Measurements from ENCODE around the gene INAFM2.
A peak's percentile ranks its signal among the peaks of the same experiment; 100 is the strongest.

INAFM2 gene

GRCh38 chr15:40344217-40344616 lies 20.7 kb downstream of the INAFM2 start:
- H3K4me1 ChIP-seq (ENCODE audit: control insufficient read depth in 1 of 2, insufficient read depth in 1 of 2, low read depth in 1 of 2, low read length in 1 of 2), result peaks cover 0 to 16% of the 10 kb centered on the region in 2 experiments
- no peak for TF ChIP-seq CTCF (IDR thresholded peaks at IDR 0.05)
- H3K27me3 ChIP-seq, result no peaks in the 10 kb centered on the region
- H3K36me3 ChIP-seq, result no peaks in the 10 kb centered on the region
- H3K4me3 ChIP-seq (ENCODE audit: low read depth in 1 of 2, low read length in 1 of 2), result no peak overlapping the region
- no peaks in the 10 kb centered on the region for H3K9me3 ChIP-seq
- no peak overlapping the region for H3K27ac ChIP-seq

- Histone ChIP-seq H3K27ac (no peak overlapping the region), H3K27me3 (no peaks in the 10 kb centered on the region), H3K4me3 (ENCODE audit: low read depth in 1 of 2, low read length in 1 of 2) (no peak overlapping the region), H3K36me3 (no peaks in the 10 kb centered on the region), H3K4me1 (ENCODE audit: control insufficient read depth in 1 of 2, insufficient read depth in 1 of 2, low read depth in 1 of 2, low read length in 1 of 2) (peaks cover 0 to 16% of the 10 kb centered on the region in 2 experiments), H3K9me3 (no peaks in the 10 kb centered on the region)
- TF ChIP-seq CTCF (IDR thresholded peaks at IDR 0.05), result peak; percentile 85
Observed at GRCh38 chr15:40344631-40345120, 21.2 kb downstream of the INAFM2 start.

- no peak for TF ChIP-seq CTCF (IDR thresholded peaks at IDR 0.05)
- Histone ChIP-seq H3K9me3 (no peaks in the 10 kb centered on the region), H3K4me3 (ENCODE audit: low read depth in 1 of 2, low read length in 1 of 2) (no peak overlapping the region), H3K27ac (no peak overlapping the region), H3K27me3 (no peaks in the 10 kb centered on the region), H3K4me1 (ENCODE audit: control insufficient read depth in 1 of 2, insufficient read depth in 1 of 2, low read depth in 1 of 2, low read length in 1 of 2) (peaks cover 0 to 13% of the 10 kb centered on the region in 2 experiments), H3K36me3 (no peaks in the 10 kb centered on the region)
Observed at GRCh38 chr15:40345225-40345866, 21.9 kb downstream of the INAFM2 start.

- Histone ChIP-seq H3K27me3 (no peaks in the 10 kb centered on the region), H3K4me3 (ENCODE audit: low read depth in 1 of 2, low read length in 1 of 2) (no peak overlapping the region), H3K36me3 (no peaks in the 10 kb centered on the region), H3K4me1 (ENCODE audit: control insufficient read depth in 1 of 2, insufficient read depth in 1 of 2, low read depth in 1 of 2, low read length in 1 of 2) (peaks cover 0 to 7% of the 10 kb centered on the region in 2 experiments), H3K9me3 (no peaks in the 10 kb centered on the region), H3K27ac (no peak overlapping the region)
- no peak for TF ChIP-seq CTCF (IDR thresholded peaks at IDR 0.05)
Observed at GRCh38 chr15:40345867-40346578, 22.5 kb downstream of the INAFM2 start.

GRCh38 chr15:40346579-40347558 lies 23.4 kb downstream of the INAFM2 start:
- no peak overlapping the region for H3K4me3 ChIP-seq (ENCODE audit: low read depth in 1 of 2, low read length in 1 of 2)
- H3K36me3 ChIP-seq, result no peaks in the 10 kb centered on the region
- H3K9me3 ChIP-seq, result no peaks in the 10 kb centered on the region
- peaks cover 0 to 7% of the 10 kb centered on the region in 2 experiments for H3K4me1 ChIP-seq (ENCODE audit: control insufficient read depth in 1 of 2, insufficient read depth in 1 of 2, low read depth in 1 of 2, low read length in 1 of 2)
- no peaks in the 10 kb centered on the region for H3K27me3 ChIP-seq
- H3K27ac ChIP-seq, result no peak overlapping the region
- TF ChIP-seq CTCF (IDR thresholded peaks at IDR 0.05), result no peak

Measured in neutrophil (primary cell).